ENCODE measurements around the gene CCDC124.
"Not testable (repeated sequence)": the region's sequence is repeated elsewhere in the genome, so short reads cannot be mapped to it uniquely, and the experiment has no call there.

The CCDC124 gene

DNA sequence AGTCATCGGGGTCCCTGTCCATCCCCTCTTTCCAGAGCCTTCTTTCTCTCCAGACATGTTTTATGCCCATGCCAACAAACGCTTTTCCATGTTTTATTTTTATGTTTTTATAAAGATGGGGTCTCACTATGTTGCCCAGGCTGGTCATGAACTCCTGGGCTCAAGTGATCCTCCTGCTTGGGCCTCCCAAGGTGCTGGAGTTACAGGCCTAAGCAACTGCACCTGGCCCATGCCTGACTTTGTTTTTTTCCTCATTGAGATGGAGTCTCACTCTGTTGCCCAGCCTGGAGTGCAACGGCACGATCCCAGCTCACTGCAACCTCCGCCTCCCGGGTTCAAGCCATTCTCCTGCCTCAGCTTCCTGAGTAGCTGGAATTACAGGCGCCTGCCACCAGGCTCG lies 53.8 kb downstream of the CCDC124 start:
- not testable (repeated sequence) for DNase-seq (ENCODE audit: low read depth)

- no peak for DNase-seq (ENCODE audit: low read depth)
Measured at GRCh38 chr19:17988161-17988560, 55.3 kb downstream of the CCDC124 start.

DNA sequence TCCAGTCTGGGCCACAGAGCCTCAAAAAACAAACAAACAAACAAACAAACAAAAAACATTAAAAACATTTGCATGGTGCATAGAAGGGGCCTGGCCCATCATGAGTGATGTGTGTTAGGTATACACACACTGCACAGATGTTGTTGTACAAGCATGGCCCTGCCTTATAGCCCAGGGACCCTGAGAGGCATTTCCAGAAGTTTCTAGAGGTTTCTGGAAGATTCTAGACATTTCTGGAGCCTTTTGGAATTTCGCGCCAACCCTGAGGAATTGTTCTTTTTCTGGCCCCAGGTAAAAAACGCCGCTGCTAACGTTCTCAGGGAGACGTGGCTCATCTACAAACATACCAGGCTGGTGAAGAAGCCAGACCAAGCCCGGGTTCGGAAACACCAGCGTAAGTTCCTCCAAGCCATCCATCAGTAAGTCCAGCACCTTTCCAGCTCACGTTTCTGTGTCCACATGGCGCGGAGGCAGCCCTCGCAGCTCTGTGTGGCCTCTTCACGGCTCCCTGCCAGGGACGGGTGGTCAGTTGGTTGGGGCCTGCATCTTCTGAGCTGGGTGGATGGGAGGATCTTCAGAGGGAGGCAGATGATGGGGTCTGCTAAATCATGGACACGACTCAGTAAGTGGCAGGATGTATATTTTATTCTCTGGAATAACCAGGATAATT lies 56.7 kb downstream of the CCDC124 start:
- no peak for DNase-seq (ENCODE audit: low read depth)

DNA sequence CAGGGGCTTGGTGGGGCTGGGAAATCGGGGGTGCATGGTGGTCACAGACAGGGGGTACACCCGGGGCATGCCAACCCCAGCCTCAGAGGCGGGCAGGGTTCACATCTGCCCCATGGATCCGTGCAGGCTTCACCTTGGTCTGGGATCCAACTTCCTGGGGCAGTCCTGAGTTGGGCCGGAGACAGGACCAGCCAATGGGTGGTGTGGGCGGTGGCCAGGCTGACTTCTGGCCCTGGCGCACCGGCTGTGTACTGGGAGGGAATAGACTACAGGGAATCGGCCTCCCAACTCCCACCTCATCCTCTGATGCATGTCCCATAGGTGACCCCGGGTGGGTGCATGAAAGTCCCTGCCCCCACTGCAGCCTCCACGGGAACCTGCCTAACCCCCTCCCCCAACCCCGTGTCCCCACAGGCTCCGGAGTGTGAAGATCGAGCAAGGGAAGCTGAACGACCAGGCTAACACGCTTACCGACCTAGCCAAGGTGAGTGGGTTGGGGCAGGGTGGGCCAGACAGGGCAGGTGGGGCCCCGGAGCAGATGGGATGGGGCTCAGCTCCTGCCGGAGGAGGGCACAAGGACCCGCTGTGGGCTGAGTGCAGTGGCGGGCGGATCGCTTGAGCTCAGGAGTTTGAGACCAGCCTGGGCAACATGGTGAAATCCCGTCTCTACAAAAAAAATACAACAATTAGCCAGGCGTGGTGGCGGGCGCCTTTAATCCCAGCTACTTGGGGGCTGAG lies 60.4 kb downstream of the CCDC124 start:
- DNase-seq (ENCODE audit: low read depth) = no peak

Data from HS-27A (cell line).